OCI-LY1 (cell line): ENCODE measurements around the gene CDH8.

Source experiments
- H2AFZ ChIP-seq: fragments of 200-600 bp; sonication (generic), shearing (Covaris generic); 2 replicates; pipeline ENCODE4 v1.6.0; 2014; ENCODE audit warnings: antibody characterized with exemption, mild to moderate bottlenecking, low read length
- H3F3A ChIP-seq: fragments of 200-600 bp; sonication (generic), shearing (Covaris generic); 2 replicates; pipeline ENCODE4 v1.6.0; 2014; ENCODE audit warnings: mild to moderate bottlenecking, antibody characterized with exemption, low read length, moderate library complexity; ENCODE audit not compliant: insufficient read depth
- H3K27ac ChIP-seq: fragments of 200-600 bp; sonication (generic); 2 replicates; pipeline ENCODE4 v1.5.1; 2014; ENCODE audit warnings: low read length, mixed run types, mild to moderate bottlenecking, low read depth; ENCODE audit not compliant: poor library complexity, severe bottlenecking
- H3K27me3 ChIP-seq: fragments of 200-600 bp; sonication (generic); 2 replicates; pipeline ENCODE4 v1.6.0; 2014; ENCODE audit warnings: antibody characterized with exemption, mild to moderate bottlenecking, low read length, moderate library complexity; ENCODE audit not compliant: insufficient read depth
- H3K36me3 ChIP-seq: fragments of 200-600 bp; sonication (generic); 2 replicates; pipeline ENCODE4 v1.6.1; 2014; ENCODE audit warnings: mild to moderate bottlenecking, antibody characterized with exemption, low read length, moderate library complexity, mixed read lengths; ENCODE audit not compliant: insufficient read depth
- H3K4me1 ChIP-seq: fragments of 200-600 bp; sonication (generic); 2 replicates; pipeline ENCODE4 v1.5.1; 2014; ENCODE audit warnings: mild to moderate bottlenecking, low read length, moderate library complexity; ENCODE audit not compliant: insufficient read depth, severe bottlenecking
- H3K4me2 ChIP-seq: fragments of 200-600 bp; sonication (generic), shearing (Covaris generic); 2 replicates; pipeline ENCODE4 v1.6.1; 2014; ENCODE audit warnings: low read length
- H3K4me3 ChIP-seq: fragments of 200-600 bp; sonication (generic); 2 replicates; pipeline ENCODE4 v1.5.1; 2014; ENCODE audit warnings: low read length, low read depth, mild to moderate bottlenecking, mixed read lengths; ENCODE audit not compliant: poor library complexity, severe bottlenecking
- H3K79me2 ChIP-seq: fragments of 200-600 bp; shearing (Covaris generic); 2 replicates; pipeline ENCODE4 v1.6.1; 2016; ENCODE audit warnings: mixed run types, low read length, mixed read lengths; ENCODE audit not compliant: insufficient read depth
- H3K9ac ChIP-seq: fragments of 200-600 bp; sonication (generic), shearing (Covaris generic); 2 replicates; pipeline ENCODE4 v1.6.1; 2014; ENCODE audit warnings: mild to moderate bottlenecking, low read length, mixed read lengths
- H3K9me2 ChIP-seq: fragments of 200-600 bp; sonication (generic), shearing (Covaris generic); 2 replicates; pipeline ENCODE4 v1.6.1; 2014; ENCODE audit warnings: low read depth, mild to moderate bottlenecking, low read length, mixed read lengths
- H3K9me3 ChIP-seq: fragments of 200-600 bp; shearing (Covaris generic); 2 replicates; pipeline ENCODE4 v1.6.1; 2014; ENCODE audit warnings: low read length, mixed read lengths
- H4K20me1 ChIP-seq: fragments of 200-600 bp; sonication (generic), shearing (Covaris generic); 2 replicates; pipeline ENCODE4 v1.6.0; 2016; ENCODE audit warnings: mild to moderate bottlenecking, low read length; ENCODE audit not compliant: insufficient read depth
- EZH2 ChIP-seq: fragments of 200-600 bp; sonication (generic), shearing (Covaris generic); IDR thresholded peaks from 2 replicates; pipeline ENCODE4 v1.8.0; 2017; ENCODE audit warnings: borderline replicate concordance, mixed run types, mild to moderate bottlenecking, antibody characterized with exemption, low read length, moderate library complexity, mixed read lengths
- TF ChIP-seq, protein P1 (sequence below): fragments of 200-600 bp; sonication (generic), shearing (Covaris generic); IDR thresholded peaks from 2 replicates; pipeline ENCODE4 v1.5.1; 2017; ENCODE audit warnings: mild to moderate bottlenecking, antibody characterized with exemption, low read length, moderate library complexity, mixed read lengths

CDH8 gene

DNA sequence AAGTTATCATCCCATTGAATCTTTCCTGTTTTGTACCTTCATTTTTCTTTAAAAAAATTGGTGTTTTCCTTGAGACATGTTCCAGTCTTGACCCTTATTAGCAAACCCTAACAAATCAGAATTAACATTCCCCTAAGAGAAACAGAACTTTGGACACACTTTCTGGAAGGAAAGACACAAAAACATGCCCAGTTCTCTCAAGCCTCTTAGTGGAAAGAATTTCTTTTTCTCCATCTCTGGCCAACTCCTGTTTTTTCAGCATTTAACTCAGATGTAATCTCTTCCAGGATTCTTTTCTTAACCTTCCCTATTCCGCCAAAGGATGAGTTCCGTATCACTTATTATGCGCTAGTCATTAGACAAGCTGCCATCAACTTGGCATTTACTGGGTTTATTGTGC is 23.9 kb upstream of the CDH8 start:
- Histone ChIP-seq H3K27me3 (no peaks in the 10 kb centered on the region), H4K20me1 (no peaks in the 10 kb centered on the region), H3K27ac (no peak overlapping the region), H3K36me3 (no peaks in the 10 kb centered on the region), H3K9ac (no peak overlapping the region), H2AFZ (no peak overlapping the region), H3K9me3 (no peaks in the 10 kb centered on the region), H3K4me2 (no peak overlapping the region), H3K79me2 (no peaks in the 10 kb centered on the region), H3K4me1 (no peaks in the 10 kb centered on the region), H3K4me3 (no peak overlapping the region), H3F3A (no peaks in the 10 kb centered on the region), H3K9me2 (no peaks in the 10 kb centered on the region)
- no peak for TF ChIP-seq EZH2
- TF ChIP-seq, protein P1, sequence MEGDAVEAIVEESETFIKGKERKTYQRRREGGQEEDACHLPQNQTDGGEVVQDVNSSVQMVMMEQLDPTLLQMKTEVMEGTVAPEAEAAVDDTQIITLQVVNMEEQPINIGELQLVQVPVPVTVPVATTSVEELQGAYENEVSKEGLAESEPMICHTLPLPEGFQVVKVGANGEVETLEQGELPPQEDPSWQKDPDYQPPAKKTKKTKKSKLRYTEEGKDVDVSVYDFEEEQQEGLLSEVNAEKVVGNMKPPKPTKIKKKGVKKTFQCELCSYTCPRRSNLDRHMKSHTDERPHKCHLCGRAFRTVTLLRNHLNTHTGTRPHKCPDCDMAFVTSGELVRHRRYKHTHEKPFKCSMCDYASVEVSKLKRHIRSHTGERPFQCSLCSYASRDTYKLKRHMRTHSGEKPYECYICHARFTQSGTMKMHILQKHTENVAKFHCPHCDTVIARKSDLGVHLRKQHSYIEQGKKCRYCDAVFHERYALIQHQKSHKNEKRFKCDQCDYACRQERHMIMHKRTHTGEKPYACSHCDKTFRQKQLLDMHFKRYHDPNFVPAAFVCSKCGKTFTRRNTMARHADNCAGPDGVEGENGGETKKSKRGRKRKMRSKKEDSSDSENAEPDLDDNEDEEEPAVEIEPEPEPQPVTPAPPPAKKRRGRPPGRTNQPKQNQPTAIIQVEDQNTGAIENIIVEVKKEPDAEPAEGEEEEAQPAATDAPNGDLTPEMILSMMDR = no peak

GRCh38 chr16:62059527-62059926 is 23.3 kb upstream of the CDH8 start:
- H3K36me3 ChIP-seq = no peaks in the 10 kb centered on the region
- no peak overlapping the region for H3K9ac ChIP-seq
- no peaks in the 10 kb centered on the region for H3F3A ChIP-seq
- H2AFZ ChIP-seq = no peak overlapping the region
- TF ChIP-seq, protein P1 = no peak
- TF ChIP-seq EZH2 = no peak
- no peak overlapping the region for H3K4me2 ChIP-seq
- no peak overlapping the region for H3K27ac ChIP-seq
- H3K4me1 ChIP-seq = no peaks in the 10 kb centered on the region
- no peaks in the 10 kb centered on the region for H3K9me3 ChIP-seq
- H3K79me2 ChIP-seq = no peaks in the 10 kb centered on the region
- no peaks in the 10 kb centered on the region for H3K27me3 ChIP-seq
- no peaks in the 10 kb centered on the region for H3K9me2 ChIP-seq
- H4K20me1 ChIP-seq = no peaks in the 10 kb centered on the region
- no peak overlapping the region for H3K4me3 ChIP-seq

DNA sequence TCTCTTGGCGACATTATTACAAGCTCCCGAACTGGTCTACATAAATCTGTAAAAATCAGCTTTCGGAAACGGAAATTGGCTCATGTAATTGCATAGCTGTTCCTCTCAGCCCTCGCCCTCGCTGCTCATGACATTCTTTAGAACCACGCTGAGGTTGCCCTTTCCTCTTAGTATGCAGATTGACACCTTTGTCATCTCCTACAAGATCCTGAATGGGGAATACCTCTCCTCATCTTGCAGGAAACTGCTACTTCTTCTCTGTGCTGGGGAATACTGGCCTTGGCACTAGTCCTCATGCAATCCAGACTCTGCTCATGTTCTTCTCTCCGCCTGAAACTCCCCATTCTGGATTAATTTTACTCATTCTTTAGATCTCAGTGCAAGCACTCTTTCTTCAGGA is 22.2 kb upstream of the CDH8 start:
- no peak overlapping the region for H3K4me2 ChIP-seq
- H3F3A ChIP-seq = no peaks in the 10 kb centered on the region
- H3K4me3 ChIP-seq = no peak overlapping the region
- no peaks in the 10 kb centered on the region for H3K4me1 ChIP-seq
- no peak for TF ChIP-seq EZH2
- TF ChIP-seq, protein P1 = no peak
- no peaks in the 10 kb centered on the region for H3K9me3 ChIP-seq
- no peaks in the 10 kb centered on the region for H3K36me3 ChIP-seq
- no peak overlapping the region for H3K27ac ChIP-seq
- no peak overlapping the region for H3K9ac ChIP-seq
- H2AFZ ChIP-seq = no peak overlapping the region
- no peaks in the 10 kb centered on the region for H3K79me2 ChIP-seq
- no peaks in the 10 kb centered on the region for H3K9me2 ChIP-seq
- no peaks in the 10 kb centered on the region for H4K20me1 ChIP-seq
- no peaks in the 10 kb centered on the region for H3K27me3 ChIP-seq
